Gastroesophageal sphincter (tissue), 4 donors: Measurements from ENCODE around the gene COX4I2. TPM values are rescaled to one million over a fixed set of nuclear protein-coding genes. Genes with fewer than 3 reads are reported as not detected.

Source experiments
- ATAC-seq: fragments of 150-250 bp; one replicate; pipeline ENCODE4 v1.9.1; 2016; ENCODE audit warnings: mild to moderate bottlenecking, moderate library complexity
- H3K27ac ChIP-seq, 4 donors: fragments of 200-600 bp; sonication (generic) in 3 of 4; 1 replicate in 3 of 4; 2 replicates in 1 of 4; pipeline ENCODE4 v1.5.1; 2016 to 2019
- H3K27me3 ChIP-seq: fragments of 200-600 bp; sonication (generic); one replicate; pipeline ENCODE4 v1.5.1; 2019
- H3K36me3 ChIP-seq, 2 donors: fragments of 200-600 bp; sonication (generic); one replicate each; pipeline ENCODE4 v1.5.1; 2019; ENCODE audit warnings: control low read depth in 1 of 2
- H3K4me1 ChIP-seq, 3 donors: fragments of 200-600 bp; sonication (generic); 1 replicate in 2 of 3; 2 replicates in 1 of 3; pipeline ENCODE4 v1.5.1; 2016 to 2019; ENCODE audit warnings: control low read depth in 2 of 3
- H3K4me3 ChIP-seq, 2 donors: fragments of 200-600 bp; sonication (generic); one replicate each; pipeline ENCODE4 v1.5.1; 2019; ENCODE audit warnings: mild to moderate bottlenecking in 1 of 2, moderate library complexity in 1 of 2
- H3K9me3 ChIP-seq, 3 donors: fragments of 200-600 bp; sonication (generic); one replicate each; pipeline ENCODE4 v1.5.1; 2017 to 2019; ENCODE audit warnings: control low read depth in 2 of 3
- EP300 ChIP-seq: sonication (generic); formaldehyde crosslinking; IDR thresholded peaks from one replicate; pipeline ENCODE4 v1.6.1; 2017; ENCODE audit warnings: antibody characterized with exemption, mild to moderate bottlenecking
- POLR2A ChIP-seq, 2 donors: fragments of 450-650 bp; IDR thresholded peaks; one replicate each; pipeline ENCODE4 v1.6.1; 2017; ENCODE audit warnings: antibody characterized with exemption in 2 of 2, mild to moderate bottlenecking in 2 of 2, moderate library complexity in 1 of 2
- POLR2AphosphoS5 ChIP-seq: sonication (generic); formaldehyde crosslinking; IDR thresholded peaks from one replicate; pipeline ENCODE4 v1.6.1; 2017; ENCODE audit warnings: antibody characterized with exemption
- WGBS, 2 donors: methylation state at CpG; one replicate each; pipeline ENCODE4 v1.1.5; 2018; ENCODE audit warnings: low coverage in 1 of 2; 5-methylcytosine and 5-hydroxymethylcytosine counted together
- total RNA-seq, 4 donors: library from RNA; depleted of rRNA; stranded (reverse); fragments of >200 nt; gene quantifications; one replicate each; pipeline ENCODE4 v1.1.0, GENCODE V29; 2016
- TF ChIP-seq, protein P1 (sequence below), 4 experiments: fragments of 200-600 bp in 2 of 4; fragments of 450-650 bp in 2 of 4; sonication (generic) in 1 of 4; IDR thresholded peaks; one replicate each; pipeline ENCODE4 v1.5.1; 2017 to 2019; ENCODE audit warnings: antibody characterized with exemption in 4 of 4, mild to moderate bottlenecking in 2 of 4, moderate library complexity in 2 of 4

The COX4I2 gene
- total RNA-seq, 4 donors from 2014 or later, result 4.6 to 40.9 (median 12.1) TPM; not detected in 1

DNA sequence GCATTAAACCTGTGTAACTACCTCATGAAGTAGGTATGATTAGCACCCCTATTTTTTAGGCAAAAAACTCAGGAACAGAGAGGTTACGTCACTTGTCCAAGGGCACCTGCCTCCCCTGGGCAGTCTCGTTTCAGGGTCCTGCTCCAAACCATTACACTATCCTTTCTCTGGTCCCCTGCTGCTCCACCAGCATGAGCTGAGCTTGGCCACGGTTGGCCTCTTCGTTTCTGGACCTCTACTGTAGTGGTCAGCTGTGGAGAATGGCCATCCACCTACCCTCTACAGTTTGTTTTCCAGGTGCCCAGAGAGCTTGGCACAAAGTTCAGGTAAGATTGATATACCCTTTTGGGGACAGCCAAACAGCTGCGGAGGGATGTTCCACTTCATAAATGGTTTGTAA lies 16.8 kb downstream of the COX4I2 start:
- Histone ChIP-seq H3K36me3 (no peaks in the 10 kb centered on the region), H3K4me3 (no peak overlapping the region), H3K27ac (no peak overlapping the region), H3K27me3 (no peaks in the 10 kb centered on the region), H3K9me3 (no peaks in the 10 kb centered on the region), H3K4me1 (peaks cover 0 to 17% (median 9%) of the 10 kb centered on the region in 3 donors)
- no peak for ATAC-seq
- TF ChIP-seq EP300, result no peak
- no peak for TF ChIP-seq POLR2A (IDR thresholded peaks at IDR 0.05)
- no peak for TF ChIP-seq POLR2AphosphoS5
- TF ChIP-seq, protein P1, sequence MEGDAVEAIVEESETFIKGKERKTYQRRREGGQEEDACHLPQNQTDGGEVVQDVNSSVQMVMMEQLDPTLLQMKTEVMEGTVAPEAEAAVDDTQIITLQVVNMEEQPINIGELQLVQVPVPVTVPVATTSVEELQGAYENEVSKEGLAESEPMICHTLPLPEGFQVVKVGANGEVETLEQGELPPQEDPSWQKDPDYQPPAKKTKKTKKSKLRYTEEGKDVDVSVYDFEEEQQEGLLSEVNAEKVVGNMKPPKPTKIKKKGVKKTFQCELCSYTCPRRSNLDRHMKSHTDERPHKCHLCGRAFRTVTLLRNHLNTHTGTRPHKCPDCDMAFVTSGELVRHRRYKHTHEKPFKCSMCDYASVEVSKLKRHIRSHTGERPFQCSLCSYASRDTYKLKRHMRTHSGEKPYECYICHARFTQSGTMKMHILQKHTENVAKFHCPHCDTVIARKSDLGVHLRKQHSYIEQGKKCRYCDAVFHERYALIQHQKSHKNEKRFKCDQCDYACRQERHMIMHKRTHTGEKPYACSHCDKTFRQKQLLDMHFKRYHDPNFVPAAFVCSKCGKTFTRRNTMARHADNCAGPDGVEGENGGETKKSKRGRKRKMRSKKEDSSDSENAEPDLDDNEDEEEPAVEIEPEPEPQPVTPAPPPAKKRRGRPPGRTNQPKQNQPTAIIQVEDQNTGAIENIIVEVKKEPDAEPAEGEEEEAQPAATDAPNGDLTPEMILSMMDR (IDR thresholded peaks at IDR 0.05), result no peak
- WGBS, 2 donors, result 65 to 74% methylated on average over 4 to 5 of the region's 5 CpGs

DNA sequence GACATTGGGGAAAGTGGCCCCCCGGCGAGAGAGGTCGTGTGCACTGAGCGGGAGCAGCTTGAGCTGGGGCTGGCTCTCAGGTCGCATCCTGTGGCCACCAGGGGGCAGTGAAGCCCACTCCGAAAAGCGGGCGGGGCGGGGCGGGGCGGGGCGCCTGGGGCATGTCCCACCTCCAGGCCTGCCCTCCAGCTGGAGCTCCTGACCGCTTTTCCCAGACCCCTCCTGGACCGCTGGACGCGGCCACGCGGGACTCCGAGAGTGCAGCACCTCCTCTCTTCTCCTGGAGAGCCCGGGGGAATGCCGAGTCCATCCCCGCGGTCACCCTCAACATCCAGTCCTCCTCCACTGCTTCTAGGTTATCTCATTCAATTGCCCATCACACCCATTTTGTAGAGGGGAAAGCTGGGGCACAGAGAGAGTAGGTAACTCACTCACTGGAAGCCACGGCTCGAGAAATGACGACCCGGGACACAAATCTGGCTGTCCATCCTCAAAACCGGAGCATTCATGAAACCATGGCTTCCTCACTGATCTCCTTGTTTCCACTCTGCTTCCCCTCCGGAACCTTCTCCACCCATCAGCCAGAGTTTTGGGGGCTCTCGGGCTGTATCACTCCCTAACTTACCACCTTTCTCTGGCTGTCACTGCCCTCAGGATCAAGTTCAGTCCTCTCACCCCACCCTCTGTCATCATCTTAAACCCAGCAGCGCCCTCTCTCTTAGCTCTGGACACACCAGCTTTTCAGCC lies 24.1 kb downstream of the COX4I2 start:
- ATAC-seq, result peak; percentile 85
- H3K4me3 ChIP-seq, result peak overlapping the region in 1 of 2 donors; percentile 42
- no peaks in the 10 kb centered on the region for H3K9me3 ChIP-seq
- peak overlapping the region in 3 of 4 donors; percentile 64 to 82 (median 79) for H3K27ac ChIP-seq
- no peaks in the 10 kb centered on the region for H3K27me3 ChIP-seq
- TF ChIP-seq POLR2A (IDR thresholded peaks at IDR 0.05) (peak in 1 of 2 donors; percentile 20), POLR2AphosphoS5 (no peak)
- TF ChIP-seq, protein P1 (IDR thresholded peaks at IDR 0.05), result peak in 3 of 4 experiments; percentile 62 to 93 (median 83)
- WGBS, 2 donors, result 12 to 15% methylated on average over 12 of the region's 31 CpGs
- peaks cover 0 to 56% (median 38%) of the 10 kb centered on the region in 3 donors for H3K4me1 ChIP-seq
- H3K36me3 ChIP-seq, result peaks cover 0 to 31% of the 10 kb centered on the region in 2 donors

GRCh38 chr20:31662372-31662854 lies 24.7 kb downstream of the COX4I2 start:
- Histone ChIP-seq H3K9me3 (no peaks in the 10 kb centered on the region), H3K27ac (peak overlapping the region in 3 of 4 donors; percentile 64 to 82 (median 79)), H3K36me3 (peaks cover 0 to 31% of the 10 kb centered on the region in 2 donors), H3K4me1 (peaks cover 0 to 62% (median 43%) of the 10 kb centered on the region in 3 donors), H3K4me3 (peak overlapping the region in 1 of 2 donors; percentile 42), H3K27me3 (no peaks in the 10 kb centered on the region)
- TF ChIP-seq POLR2A (IDR thresholded peaks at IDR 0.05) (no peak), EP300 (no peak), POLR2AphosphoS5 (no peak)
- TF ChIP-seq, protein P1 (IDR thresholded peaks at IDR 0.05), result no peak
- ATAC-seq, result no peak
- 67% methylated on average over 6 of the region's 6 CpGs; no CpG with 5 or more reads in 1 of the 2 donors for WGBS, 2 donors

- no peaks in the 10 kb centered on the region for H3K9me3 ChIP-seq
- H3K4me1 ChIP-seq, result peaks cover 0 to 73% (median 49%) of the 10 kb centered on the region in 3 donors
- no peak overlapping the region for H3K4me3 ChIP-seq
- no peaks in the 10 kb centered on the region for H3K27me3 ChIP-seq
- TF ChIP-seq POLR2A (IDR thresholded peaks at IDR 0.05) (no peak), EP300 (no peak), POLR2AphosphoS5 (no peak)
- TF ChIP-seq, protein P1 (IDR thresholded peaks at IDR 0.05), result no peak
- H3K36me3 ChIP-seq, result peaks cover 0 to 31% of the 10 kb centered on the region in 2 donors
- 90% methylated on average over 2 of the region's 2 CpGs; no CpG with 5 or more reads in 1 of the 2 donors for WGBS, 2 donors
- ATAC-seq, result no peak
- peak overlapping the region in 3 of 4 donors; percentile 77 to 88 (median 88) for H3K27ac ChIP-seq
Measured at GRCh38 chr20:31663524-31663837, 25.8 kb downstream of the COX4I2 start.
